ENCODE results near the gene PPIG. TPM values are rescaled to one million over a fixed set of nuclear protein-coding genes. Genes with fewer than 3 reads are reported as not detected.

The PPIG gene
- total and polyA plus RNA-seq, 2 experiments from 2014 or later = 40.7 to 157 TPM

- no peaks in the 10 kb centered on the region for H3F3A ChIP-seq (replicated peaks; ENCODE audit: low read depth)
- H3K4me2 ChIP-seq = no peak overlapping the region
- no peaks in the 10 kb centered on the region for H3K9me3 Mint-ChIP-seq
- H3K9me2 ChIP-seq (ENCODE audit: insufficient read depth) = no peaks in the 10 kb centered on the region
- H3K27ac ChIP-seq (ENCODE audit: low read depth) = no peak overlapping the region
- peak overlapping the region; percentile 16; the same call in 1 of the 2 replicates for H3K27ac Mint-ChIP-seq
- TF ChIP-seq EZH2 (IDR thresholded peaks at IDR 0.05; ENCODE audit: low read depth, unreplicated experiment) = no peak
- peak; percentile 72 to 73 for TF ChIP-seq CTCF (conservative IDR thresholded peaks at IDR 0.05; ENCODE audit: low read depth in 2 of 2)
- ATAC-seq = peak; percentile 80
- peaks cover 12% of the 10 kb centered on the region for H3K4me1 ChIP-seq (ENCODE audit: insufficient read depth)
- no peak overlapping the region for H3K4me3 ChIP-seq
- H2AFZ ChIP-seq = no peak overlapping the region
- peaks cover 2% of the 10 kb centered on the region; the same call in 1 of the 3 replicates for H3K36me3 Mint-ChIP-seq (ENCODE audit: low read depth)
- H3K27me3 Mint-ChIP-seq (ENCODE audit: insufficient read depth, low read depth, poor library complexity) = no peaks in the 10 kb centered on the region
- no peaks in the 10 kb centered on the region for H3K36me3 ChIP-seq (ENCODE audit: insufficient read depth)
- H3K4me3 Mint-ChIP-seq = no peak overlapping the region
- H3K79me2 ChIP-seq (replicated peaks; ENCODE audit: insufficient read depth) = no peaks in the 10 kb centered on the region
- H3K27me3 ChIP-seq (ENCODE audit: insufficient read depth) = no peaks in the 10 kb centered on the region
- H4K20me1 ChIP-seq (replicated peaks; ENCODE audit: insufficient read depth) = no peaks in the 10 kb centered on the region
- DNase-seq (ENCODE audit: low spot score) = peak; percentile 59
- peaks cover 20% of the 10 kb centered on the region for H3K4me1 Mint-ChIP-seq
Observed at GRCh38 chr2:169676357-169676756, 92.2 kb downstream of the PPIG start.

- H3K4me1 Mint-ChIP-seq = peaks cover 20% of the 10 kb centered on the region
- H3K79me2 ChIP-seq (replicated peaks; ENCODE audit: insufficient read depth) = no peaks in the 10 kb centered on the region
- no peaks in the 10 kb centered on the region for H3K9me2 ChIP-seq (ENCODE audit: insufficient read depth)
- peaks cover 17% of the 10 kb centered on the region for H3K4me1 ChIP-seq (ENCODE audit: insufficient read depth)
- no peak overlapping the region for H3K4me2 ChIP-seq
- no peaks in the 10 kb centered on the region for H3K27me3 Mint-ChIP-seq (ENCODE audit: insufficient read depth, low read depth, poor library complexity)
- H3K4me3 ChIP-seq = no peak overlapping the region
- H3K9me3 Mint-ChIP-seq = no peaks in the 10 kb centered on the region
- TF ChIP-seq POLR2AphosphoS5 (IDR thresholded peaks at IDR 0.05; ENCODE audit: low read depth) (no peak), ZNF114 (CRISPR knock-in tag; IDR thresholded peaks at IDR 0.05) (no peak), ETS1 (IDR thresholded peaks at IDR 0.05) (no peak), EZH2phosphoT487 (IDR thresholded peaks at IDR 0.05; ENCODE audit: unreplicated experiment) (no peak), NANOG (IDR thresholded peaks at IDR 0.05; ENCODE audit: borderline replicate concordance) (no peak), STAT1 (IDR thresholded peaks at IDR 0.05; ENCODE audit: unreplicated experiment) (no peak), JUNB (IDR thresholded peaks at IDR 0.05; ENCODE audit: unreplicated experiment) (no peak), ZNF331 (CRISPR knock-in tag; IDR thresholded peaks at IDR 0.05; ENCODE audit: low read depth) (no peak), ZNF462 (CRISPR knock-in tag; IDR thresholded peaks at IDR 0.05) (no peak), CREB1 (CRISPR knock-in tag; IDR thresholded peaks at IDR 0.05; ENCODE audit: low read depth) (no peak)
- peak; percentile 68 for ATAC-seq
- H3K36me3 ChIP-seq (ENCODE audit: insufficient read depth) = no peaks in the 10 kb centered on the region
- peaks cover 2% of the 10 kb centered on the region; the same call in 1 of the 3 replicates for H3K36me3 Mint-ChIP-seq (ENCODE audit: low read depth)
- no peaks in the 10 kb centered on the region for H4K20me1 ChIP-seq (replicated peaks; ENCODE audit: insufficient read depth)
- no peaks in the 10 kb centered on the region for H3K27me3 ChIP-seq (ENCODE audit: insufficient read depth)
- peak overlapping the region; percentile 7; the same call in 1 of the 2 replicates for H2AFZ ChIP-seq
- H3K27ac ChIP-seq (ENCODE audit: low read depth) = peak overlapping the region; percentile 5; the same call in 1 of the 2 replicates
- no peaks in the 10 kb centered on the region for H3F3A ChIP-seq (replicated peaks; ENCODE audit: low read depth)
- H3K27ac Mint-ChIP-seq = no peak overlapping the region; the same call in 1 of the 2 replicates
- no peak for DNase-seq (ENCODE audit: low spot score)
- no peak overlapping the region for H3K4me3 Mint-ChIP-seq
Observed at GRCh38 chr2:169676850-169677249, 92.7 kb downstream of the PPIG start.

All from GM23338 (cell line).